H1 (cell line): ENCODE data around the gene CBLN1. TPM values are rescaled to one million over a fixed set of nuclear protein-coding genes. Genes with fewer than 3 reads are reported as not detected.

Experiments
- CTCF ChIA-PET: fragments of 300-600 bp; sonication (Branson Sonifier 250); formaldehyde crosslinking; loops from one replicate; lab custom pipeline; 2021; ENCODE audit not compliant: partially characterized antibody; lab: Charles Lee
- POLR2A ChIA-PET: fragments of 300-600 bp; sonication (Branson Sonifier 250); formaldehyde crosslinking; loops from one replicate; lab custom pipeline; 2021; ENCODE audit warnings: inconsistent platforms; ENCODE audit not compliant: partially characterized antibody; lab: Charles Lee
- DNase-seq, 2 experiments: peaks; one replicate each; pipeline versions ENCODE4 v3.0.0 to v3.0.0-alpha.2; 2010 to 2022; ENCODE audit warnings: low spot score in 2 of 2, low read depth in 1 of 2, mixed read lengths in 1 of 2
- FAIRE-seq: peaks from 2 replicates; lab custom pipeline; 2011; peaks lifted over from hg19 to GRCh38; lab: Jason Lieb, UNC
- H2AFZ ChIP-seq: 2 replicates; pipeline ENCODE4 v1.8.1; 2012; ENCODE audit warnings: low read length, inconsistent platforms
- H2AK5ac ChIP-seq: 2 replicates; pipeline ENCODE4 v1.6.1; 2013; ENCODE audit warnings: low read depth, low read length
- H2BK120ac ChIP-seq: replicated peaks from 2 replicates; pipeline ENCODE3; 2013; ENCODE audit warnings: low read depth, low read length, inconsistent platforms
- H2BK12ac ChIP-seq: 2 replicates; pipeline ENCODE4 v1.6.1; 2013; ENCODE audit warnings: low read depth, low read length
- H2BK15ac ChIP-seq: 2 replicates; pipeline ENCODE4 v1.6.1; 2013; ENCODE audit warnings: low read length
- H2BK20ac ChIP-seq: 2 replicates; pipeline ENCODE4 v1.6.1; 2013; ENCODE audit warnings: low read length
- H2BK5ac ChIP-seq: 2 replicates; pipeline ENCODE4 v1.6.1; 2013; ENCODE audit warnings: low read depth, low read length
- H3K14ac ChIP-seq: 2 replicates; pipeline ENCODE4 v1.6.1; 2013; ENCODE audit warnings: inconsistent platforms; ENCODE audit not compliant: insufficient read length
- H3K18ac ChIP-seq: 2 replicates; pipeline ENCODE4 v1.6.1; 2013; ENCODE audit warnings: low read length; ENCODE audit errors: extremely low read depth
- H3K23ac ChIP-seq: 2 replicates; pipeline ENCODE4 v1.6.1; 2013; ENCODE audit warnings: inconsistent platforms; ENCODE audit not compliant: insufficient read length
- H3K23me2 ChIP-seq: 2 replicates; pipeline ENCODE4 v1.6.1; 2013; ENCODE audit warnings: low read depth, low read length
- H3K27ac ChIP-seq: 2 replicates; pipeline ENCODE4 v1.6.1; 2011; ENCODE audit warnings: low read depth, low read length, inconsistent platforms
- H3K27me3 ChIP-seq, 4 experiments: replicated peaks in 1 of 4; 1 replicate in 1 of 4; 2 replicates in 3 of 4; pipeline versions ENCODE4 v1.6.1 to v1.8.1; 2011 to 2013; ENCODE audit warnings: low read length in 3 of 4, mild to moderate bottlenecking in 3 of 4, inconsistent platforms in 2 of 4, mixed read lengths in 2 of 4, moderate library complexity in 1 of 4; ENCODE audit not compliant: control insufficient read depth in 3 of 4, insufficient read depth in 3 of 4; ENCODE audit errors: extremely low read depth in 1 of 4
- H3K36me3 ChIP-seq, 4 experiments: 2 replicates each; pipeline versions ENCODE4 v1.6.1 to v1.8.1; 2011 to 2013; ENCODE audit warnings: mild to moderate bottlenecking in 4 of 4, low read length in 3 of 4, moderate library complexity in 2 of 4, control low read depth in 1 of 4, inconsistent platforms in 1 of 4; ENCODE audit not compliant: insufficient read depth in 4 of 4, control insufficient read depth in 2 of 4
- H3K4ac ChIP-seq: replicated peaks from 2 replicates; pipeline ENCODE3; 2013; ENCODE audit warnings: low read length, low read depth, mixed read lengths, inconsistent platforms; ENCODE audit not compliant: insufficient read length
- H3K4me1 ChIP-seq, 4 experiments: replicated peaks in 1 of 4; 1 replicate in 1 of 4; 2 replicates in 3 of 4; pipeline versions ENCODE4 v1.6.1 to v1.8.1; 2011 to 2013; ENCODE audit warnings: low read length in 3 of 4, inconsistent platforms in 2 of 4, mixed read lengths in 1 of 4; ENCODE audit not compliant: insufficient read depth in 4 of 4, control insufficient read depth in 3 of 4
- H3K4me2 ChIP-seq, 2 experiments: 2 replicates each; pipeline versions ENCODE4 v1.6.1 to v1.8.1; 2011 to 2013; ENCODE audit warnings: low read depth in 2 of 2, low read length in 2 of 2, control low read depth in 1 of 2, inconsistent platforms in 1 of 2, mild to moderate bottlenecking in 1 of 2; ENCODE audit not compliant: insufficient read depth in 1 of 2
- H3K4me3 ChIP-seq, 4 experiments: fragments of 200-600, 300-600 bp in 1 of 4; sonication (generic), shearing (Covaris generic), sonication (Bioruptor Twin) in 1 of 4; 2 replicates each; pipeline versions ENCODE4 v1.5.1 to v1.8.1; 2011 to 2016; ENCODE audit warnings: low read length in 4 of 4, low read depth in 3 of 4, control low read depth in 2 of 4, inconsistent platforms in 2 of 4, mild to moderate bottlenecking in 2 of 4, mixed read lengths in 1 of 4, moderate library complexity in 1 of 4; ENCODE audit not compliant: insufficient read depth in 2 of 4; ENCODE audit errors: extremely low read depth in 1 of 4
- H3K56ac ChIP-seq: replicated peaks from 2 replicates; pipeline ENCODE3; 2013; ENCODE audit warnings: low read depth, mild to moderate bottlenecking, mixed read lengths, low read length, inconsistent platforms; ENCODE audit not compliant: insufficient read length
- H3K79me1 ChIP-seq: 2 replicates; pipeline ENCODE4 v1.6.1; 2013; ENCODE audit warnings: low read depth, low read length, control low read depth
- H3K79me2 ChIP-seq, 2 experiments: 2 replicates each; pipeline versions ENCODE4 v1.6.1 to v1.8.1; 2012 to 2013; ENCODE audit warnings: low read length in 2 of 2, mild to moderate bottlenecking in 2 of 2, inconsistent platforms in 1 of 2; ENCODE audit not compliant: insufficient read depth in 2 of 2, control insufficient read depth in 1 of 2
- H3K9ac ChIP-seq, 4 experiments: replicated peaks in 1 of 4; 1 replicate in 1 of 4; 2 replicates in 3 of 4; pipeline versions ENCODE4 v1.6.1 to v1.8.1; 2011 to 2013; ENCODE audit warnings: low read depth in 3 of 4, low read length in 3 of 4, control low read depth in 2 of 4, mild to moderate bottlenecking in 2 of 4, moderate library complexity in 2 of 4, inconsistent platforms in 1 of 4; ENCODE audit errors: extremely low read depth in 1 of 4
- H3K9me3 ChIP-seq, 2 experiments: 2 replicates each; pipeline versions ENCODE4 v1.6.1 to v1.8.1; 2012 to 2013; ENCODE audit warnings: mild to moderate bottlenecking in 2 of 2, moderate library complexity in 2 of 2, control low read depth in 1 of 2, inconsistent platforms in 1 of 2, low read depth in 1 of 2, low read length in 1 of 2, mixed read lengths in 1 of 2; ENCODE audit not compliant: insufficient read depth in 2 of 2
- H4K20me1 ChIP-seq, 2 experiments: replicated peaks in 1 of 2; 2 replicates each; pipeline versions ENCODE3 to v1.8.1; 2011 to 2013; ENCODE audit warnings: inconsistent platforms in 2 of 2, low read length in 2 of 2, mild to moderate bottlenecking in 1 of 2; ENCODE audit not compliant: insufficient read depth in 2 of 2, control insufficient read depth in 1 of 2
- H4K5ac ChIP-seq: 2 replicates; pipeline ENCODE4 v1.6.1; 2013; ENCODE audit warnings: low read length, low read depth, mixed read lengths, inconsistent platforms; ENCODE audit not compliant: insufficient read length
- H4K8ac ChIP-seq: 2 replicates; pipeline ENCODE4 v1.8.0; 2013; ENCODE audit warnings: mild to moderate bottlenecking, moderate library complexity, low read length, inconsistent platforms; ENCODE audit not compliant: insufficient read depth; ENCODE audit errors: extremely low read depth
- H4K91ac ChIP-seq: replicated peaks from 2 replicates; pipeline ENCODE3; 2013; ENCODE audit warnings: low read length, mixed read lengths, inconsistent platforms; ENCODE audit not compliant: insufficient read length
- MAFK ChIP-seq: IDR thresholded peaks from 2 replicates; pipeline ENCODE4 v1.6.1; 2012; ENCODE audit warnings: low read depth, mild to moderate bottlenecking, improper control_type of control experiment, low read length
- SIRT6 ChIP-seq: IDR thresholded peaks from one replicate; pipeline ENCODE4 v1.7.1; 2012; ENCODE audit warnings: low read length, inconsistent platforms
- WGBS, 2 experiments: shearing (Covaris generic) in 1 of 2; methylation state at CpG; one replicate each; pipeline versions ENCODE4 v1.1.6 to v1.1.7; 2013 to 2015; ENCODE audit warnings: low lambda C conversion rate in 2 of 2, mixed read lengths in 2 of 2, inconsistent platforms in 1 of 2, low coverage in 1 of 2, missing lambda C conversion rate in 1 of 2; ENCODE audit not compliant: insufficient replicate concordance in 2 of 2, insufficient coverage in 1 of 2, insufficient read length in 1 of 2; ENCODE audit errors: extremely low coverage in 1 of 2, missing lambda C conversion rate in 1 of 2; 5-methylcytosine and 5-hydroxymethylcytosine counted together
- polyA plus RNA-seq, 7 experiments: library from polyadenylated mRNA; depleted of rRNA in 3 of 7; stranded (reverse) in 5 of 7; unstranded in 2 of 7; fragments of >200 nt in 5 of 7; fragments of 200-250 nt in 2 of 7; gene quantifications; 1 replicate in 5 of 7; 2 replicates in 1 of 7; 4 replicates in 1 of 7; pipeline versions ENCODE4 v1.2.1 to v1.2.3, GENCODE V29; 2011 to 2013; ENCODE audit warnings: missing spikeins in 2 of 7, mixed read lengths in 2 of 7
- total RNA-seq: library from RNA; stranded (reverse); fragmentation: NEBNext Ultra II Directional; extraction: Animal tissue kit (Norgen Biotek cat#: 25700); gene quantifications from 2 replicates; pipeline ENCODE4 v1.2.1, GENCODE V29; 2021

CBLN1 gene
- total and polyA plus RNA-seq, 2 of the 8 experiments (the other 6 are each of a cell fraction or from before 2014, with no cell fraction given), result 0.97 to 7.1 TPM

- no peak overlapping the region for H2AK5ac ChIP-seq
- CTCF ChIA-PET, result interaction anchor here (0.6 to 3.4 kb wide), 3 partner anchors 14 to 64 kb away, joined by 3 to 16 read pairs (median 3); no protein-coding TSS in a partner anchor
- no peak overlapping the region for H3K4me2 ChIP-seq
- DNase-seq (no peak), FAIRE-seq (no peak)
- no peak overlapping the region for H3K4me3 ChIP-seq
- no peak overlapping the region for H3K23ac ChIP-seq
- WGBS, 2 experiments, result 70% methylated on average over 4 of the region's 4 CpGs; no CpG with 5 or more reads in 1 of the 2 experiments
- TF ChIP-seq MAFK (peak; percentile 62; the same call in 1 of the 2 replicates), SIRT6 (no peak)
- H3K23me2 ChIP-seq, result peaks cover 19% of the 10 kb centered on the region
- no peak overlapping the region for H4K91ac ChIP-seq
- H3K79me1 ChIP-seq, result no peaks in the 10 kb centered on the region
- H2BK15ac ChIP-seq, result no peak overlapping the region
- no peak overlapping the region for H2BK12ac ChIP-seq
- no peak overlapping the region for H3K56ac ChIP-seq
- H3K36me3 ChIP-seq, result no peaks in the 10 kb centered on the region
- no peak overlapping the region for H3K27ac ChIP-seq
- H2BK120ac ChIP-seq, result no peak overlapping the region
- POLR2A ChIA-PET, result no interaction called here
- no peak overlapping the region for H3K18ac ChIP-seq
- no peak overlapping the region for H2AFZ ChIP-seq
- H3K4me1 ChIP-seq, result peaks cover 0 to 23% (median 11%) of the 10 kb centered on the region in 4 experiments; a peak in 5 of 7 replicates
- H3K27me3 ChIP-seq, result peaks cover 29 to 48% (median 43%) of the 10 kb centered on the region in 4 experiments
- H3K9ac ChIP-seq, result no peak overlapping the region
- peaks cover 5 to 11% of the 10 kb centered on the region in 2 experiments for H4K20me1 ChIP-seq
- H3K9me3 ChIP-seq, result no peaks in the 10 kb centered on the region
- H2BK20ac ChIP-seq, result no peak overlapping the region
- no peaks in the 10 kb centered on the region for H3K79me2 ChIP-seq
- H3K14ac ChIP-seq, result no peak overlapping the region
- H3K4ac ChIP-seq, result no peak overlapping the region
- no peak overlapping the region for H4K8ac ChIP-seq
- H2BK5ac ChIP-seq, result no peak overlapping the region
- H4K5ac ChIP-seq, result no peak overlapping the region
Observed at GRCh38 chr16:49284962-49285361, 3.3 kb upstream of the CBLN1 start.
